Right lobe of liver (tissue), 6 donors: Measurements from ENCODE around the gene TPRA1. TPM values are rescaled to one million over a fixed set of nuclear protein-coding genes. Genes with fewer than 3 reads are reported as not detected.
A peak's percentile ranks its signal among the peaks of the same experiment; 100 is the strongest.

Source experiments
- ATAC-seq, 4 donors: fragments of 200-7000 bp; cut with Tn5 transposase; one replicate each; pipeline ENCODE4 v1.9.1; 2020; ENCODE audit warnings: mild to moderate bottlenecking in 4 of 4, moderate library complexity in 4 of 4
- DNase-seq, 3 donors: peaks; one replicate each; pipeline ENCODE4 v3.0.0-alpha.2; 2020
- H3K27ac ChIP-seq, 3 donors: fragments of 200-600 bp; one replicate each; pipeline ENCODE4 v1.8.0; 2022
- H3K27me3 ChIP-seq, 2 donors: fragments of 200-600 bp; one replicate each; pipeline ENCODE4 v1.8.0; 2022
- H3K36me3 ChIP-seq, 4 donors: fragments of 200-600 bp; sonication (generic) in 1 of 4; one replicate each; pipeline versions ENCODE4 v1.5.1 to v1.8.0; 2017 to 2022; ENCODE audit warnings: control low read depth in 1 of 4
- H3K4me1 ChIP-seq, 4 donors: fragments of 200-600 bp; sonication (generic) in 1 of 4; one replicate each; pipeline versions ENCODE4 v1.5.1 to v1.8.0; 2017 to 2022; ENCODE audit warnings: control low read depth in 1 of 4
- H3K4me3 ChIP-seq, 3 donors: fragments of 200-600 bp; one replicate each; pipeline ENCODE4 v1.8.0; 2022
- H3K9me3 ChIP-seq, 4 donors: fragments of 200-600 bp; sonication (generic) in 1 of 4; one replicate each; pipeline versions ENCODE4 v1.5.1 to v1.8.0; 2017 to 2022; ENCODE audit warnings: control low read depth in 1 of 4
- CTCF ChIP-seq, 4 donors: fragments of 200-600 bp in 3 of 4; fragments of 450-650 bp in 1 of 4; IDR thresholded peaks; one replicate each; pipeline versions ENCODE4 v1.5.1 to v1.8.0; 2016 to 2022; ENCODE audit warnings: antibody characterized with exemption in 4 of 4, mild to moderate bottlenecking in 2 of 4
- POLR2A ChIP-seq: fragments of 450-650 bp; IDR thresholded peaks from one replicate; pipeline ENCODE4 v1.6.1; 2017; ENCODE audit warnings: antibody characterized with exemption, mild to moderate bottlenecking
- WGBS: methylation state at CpG from one replicate; pipeline ENCODE4 v1.1.6; 2018; ENCODE audit warnings: low coverage, low lambda C conversion rate; ENCODE audit not compliant: insufficient coverage; ENCODE audit errors: missing lambda C conversion rate; 5-methylcytosine and 5-hydroxymethylcytosine counted together
- intact Hi-C, 2 donors: fragments of 100-400 bp; cut with DNase I; formaldehyde crosslinking; loops; one replicate each; pipeline versions ENCODE4 v1.11.2 to v1.14.1; 2022
- total RNA-seq, 6 experiments: library from RNA; depleted of rRNA in 2 of 6; stranded (reverse); fragments of >200 nt in 2 of 6; fragmentation: NEBNext Ultra II Directional in 3 of 6; extraction: Animal tissue kit (Norgen Biotek cat#: 25700) in 3 of 6; gene quantifications; one replicate each; pipeline versions ENCODE4 v1.1.0 to v1.2.4, GENCODE V29; 2016 to 2023
- donor health status: DM: no; HTN: yes; CAD: no.
- donor health status: DM: no; HTN: no; CAD: no.
- donor health status: DM: no; HTN: no; CAD: no.
- donor health status: DM: no; HTN: yes; CAD: no.
- donor health status: DM: no; HTN: yes; CAD: no.

Gene TPRA1
- total RNA-seq, 6 experiments from 2014 or later = 13.9 to 25.9 (median 23.3) TPM

- WGBS = 65% methylated on average over 10 of the region's 12 CpGs
- ATAC-seq = no peak
- no peaks in the 10 kb centered on the region for H3K9me3 ChIP-seq
- intact Hi-C loops = no loop called here
- no peak overlapping the region for H3K27ac ChIP-seq
- DNase-seq = no peak
- TF ChIP-seq CTCF (IDR thresholded peaks at IDR 0.05) = no peak
- H3K4me1 ChIP-seq = peaks cover 0 to 9% (median 3%) of the 10 kb centered on the region in 4 donors
- H3K36me3 ChIP-seq = no peaks in the 10 kb centered on the region
- no peaks in the 10 kb centered on the region for H3K27me3 ChIP-seq
- H3K4me3 ChIP-seq = no peak overlapping the region
Measured at GRCh38 chr3:127597020-127597771, 6.7 kb upstream of the TPRA1 start.

GRCh38 chr3:127595303-127595702, 4.8 kb upstream of the TPRA1 start:
- DNase-seq = no peak
- H3K27ac ChIP-seq = no peak overlapping the region
- H3K36me3 ChIP-seq = no peaks in the 10 kb centered on the region
- no peaks in the 10 kb centered on the region for H3K27me3 ChIP-seq
- WGBS = 76% methylated on average over 3 of the region's 4 CpGs
- TF ChIP-seq POLR2A (no peak), CTCF (IDR thresholded peaks at IDR 0.05) (no peak)
- H3K9me3 ChIP-seq = no peaks in the 10 kb centered on the region
- intact Hi-C loops = no loop called here
- H3K4me3 ChIP-seq = no peak overlapping the region
- ATAC-seq = no peak
- peaks cover 0 to 9% (median 3%) of the 10 kb centered on the region in 4 donors for H3K4me1 ChIP-seq

GRCh38 chr3:127593178-127593577, 2.6 kb upstream of the TPRA1 start:
- H3K36me3 ChIP-seq = no peaks in the 10 kb centered on the region
- intact Hi-C loops = no loop called here
- DNase-seq (no peak), ATAC-seq (no peak)
- no peak for TF ChIP-seq CTCF (IDR thresholded peaks at IDR 0.05)
- H3K4me3 ChIP-seq = no peak overlapping the region
- H3K9me3 ChIP-seq = no peaks in the 10 kb centered on the region
- H3K4me1 ChIP-seq = peaks cover 0 to 16% (median 4%) of the 10 kb centered on the region in 4 donors
- H3K27me3 ChIP-seq = no peaks in the 10 kb centered on the region
- H3K27ac ChIP-seq = no peak overlapping the region
- WGBS = 92% methylated on average over 4 of the region's 5 CpGs

GRCh38 chr3:127590282-127590592, 296 bp downstream of the TPRA1 start:
- WGBS = no CpG with 5 or more reads among the region's 41 CpGs
- Histone ChIP-seq H3K27me3 (no peaks in the 10 kb centered on the region), H3K27ac (peak overlapping the region; percentile 55 to 91 (median 91)), H3K9me3 (no peaks in the 10 kb centered on the region), H3K36me3 (no peaks in the 10 kb centered on the region), H3K4me1 (peaks cover 0 to 18% (median 4%) of the 10 kb centered on the region in 4 donors), H3K4me3 (peak overlapping the region; percentile 85 to 96 (median 95))
- ATAC-seq (peak; percentile 49 to 70 (median 62)), DNase-seq (peak in 1 of 3 donors; percentile 59)
- TF ChIP-seq POLR2A (peak; percentile 61), CTCF (IDR thresholded peaks at IDR 0.05) (no peak)
- intact Hi-C loops = no loop called here
